A549 (cell line): ENCODE data around the gene CHST2. TPM values are rescaled to one million over a fixed set of nuclear protein-coding genes. Genes with fewer than 3 reads are reported as not detected.

Source experiments
- ATAC-seq, 2 experiments: fragments of 200-7000 bp in 1 of 2; fragments of >200 bp in 1 of 2; cut with Nextera tagmentation in 1 of 2; cut with Tn5 transposase in 1 of 2; 3 replicates each; pipeline versions ENCODE4 v1.8.0 to v1.9.1; 2018 to 2020; ENCODE audit warnings: mild to moderate bottlenecking in 1 of 2, moderate library complexity in 1 of 2
- CTCF ChIA-PET: fragments of 300-600 bp; sonication (Branson Sonifier 250); formaldehyde crosslinking; extraction: SDS; loops from one replicate; lab custom pipeline; 2021; ENCODE audit warnings: antibody characterized with exemption, inconsistent platforms; lab: Yijun Ruan, JAX
- POLR2A ChIA-PET: fragments of 350-600 bp; formaldehyde crosslinking; extraction: SDS; loops from one replicate; lab custom pipeline; 2021; ENCODE audit warnings: antibody characterized with exemption, inconsistent platforms; lab: Yijun Ruan, JAX
- DNase-seq, 2 experiments: peaks; one replicate each; pipeline versions ENCODE4 v3.0.0 to v3.0.0-alpha.2; 2011 to 2016; ENCODE audit warnings: low read depth in 1 of 2, low spot score in 1 of 2
- FAIRE-seq: peaks from 2 replicates; lab custom pipeline; 2011; peaks lifted over from hg19 to GRCh38; lab: Jason Lieb, UNC
- H3K27ac ChIP-seq, 2 experiments: fragments of >200 bp; sonication (Bioruptor Twin); formaldehyde crosslinking; 3 replicates each; pipeline ENCODE4 v1.5.1; 2016 to 2017
- H3K4me1 ChIP-seq: fragments of >200 bp; sonication (Bioruptor Twin); formaldehyde crosslinking; 3 replicates; pipeline ENCODE4 v1.6.1; 2016
- H3K4me2 ChIP-seq: fragments of >200 bp; sonication (Bioruptor Twin); formaldehyde crosslinking; 3 replicates; pipeline ENCODE4 v1.6.1; 2016
- H3K4me3 ChIP-seq: fragments of >200 bp; sonication (Bioruptor Twin); formaldehyde crosslinking; 3 replicates; pipeline ENCODE4 v1.5.1; 2016
- H3K9me3 ChIP-seq: fragments of >200 bp; sonication (Bioruptor Twin); formaldehyde crosslinking; 3 replicates; pipeline ENCODE4 v1.6.1; 2016
- BCL3 ChIP-seq: fragments of >200 bp; sonication (Bioruptor Twin); formaldehyde crosslinking; IDR thresholded peaks from 3 replicates; pipeline ENCODE4 v1.6.1; 2016
- BHLHE40 ChIP-seq: IDR thresholded peaks from 2 replicates; pipeline ENCODE4 v1.6.1; 2012; ENCODE audit warnings: low read depth, low read length, inconsistent platforms
- CBX8 ChIP-seq: fragments of 200-600 bp; sonication (generic); IDR thresholded peaks from 2 replicates; pipeline ENCODE4 v1.6.1; 2016
- CEBPB ChIP-seq, 2 experiments: fragments of >200 bp in 1 of 2; sonication (Bioruptor Twin) in 1 of 2; formaldehyde crosslinking in 1 of 2; IDR thresholded peaks; 2 replicates each; pipeline ENCODE4 v1.6.1; 2012 to 2016
- CHD4 ChIP-seq: fragments of 200-600 bp; sonication (generic); IDR thresholded peaks from 2 replicates; pipeline ENCODE4 v1.6.1; 2016; ENCODE audit warnings: antibody characterized with exemption, mild to moderate bottlenecking, borderline replicate concordance
- E2F6 ChIP-seq: IDR thresholded peaks from 2 replicates; pipeline ENCODE4 v1.6.1; 2012; ENCODE audit warnings: low read depth, borderline replicate concordance
- EHF ChIP-seq: fragments of 250-450 bp; sonication (Bioruptor Pico); IDR thresholded peaks from 2 replicates; pipeline ENCODE4 v1.5.0; 2020; ENCODE audit warnings: mild to moderate bottlenecking
- ELK1 ChIP-seq: fragments of 150-350 bp; IDR thresholded peaks from 2 replicates; pipeline ENCODE4 v1.6.1; 2014; ENCODE audit warnings: low read depth, mild to moderate bottlenecking, low read length
- EP300 ChIP-seq, 2 experiments: fragments of >200 bp; sonication (Bioruptor Twin); formaldehyde crosslinking; IDR thresholded peaks; 2 replicates in 1 of 2; 3 replicates in 1 of 2; pipeline ENCODE4 v1.6.1; 2016 to 2017
- ESRRA ChIP-seq: fragments of 150-350 bp; IDR thresholded peaks from 2 replicates; pipeline ENCODE4 v1.6.1; 2014; ENCODE audit warnings: mild to moderate bottlenecking, low read length, borderline replicate concordance
- FOSL2 ChIP-seq, 2 experiments: fragments of 450-650 bp in 1 of 2; fragments of >200 bp in 1 of 2; sonication (Bioruptor Twin) in 1 of 2; formaldehyde crosslinking; IDR thresholded peaks; 2 replicates each; pipeline versions ENCODE4 v1.5.0 to v1.6.1; 2016 to 2020; ENCODE audit warnings: mild to moderate bottlenecking in 1 of 2, moderate library complexity in 1 of 2
- FOXS1 ChIP-seq: fragments of 250-450 bp; sonication (Bioruptor Pico); IDR thresholded peaks from 2 replicates; pipeline ENCODE4 v1.5.0; 2020; ENCODE audit warnings: mild to moderate bottlenecking, moderate library complexity
- GATA3 ChIP-seq: IDR thresholded peaks from 2 replicates; pipeline ENCODE4 v1.6.1; 2012; ENCODE audit warnings: borderline replicate concordance
- HMGXB4 ChIP-seq: fragments of 250-450 bp; sonication (Bioruptor Pico); IDR thresholded peaks from 2 replicates; pipeline ENCODE4 v1.5.0; 2021; ENCODE audit warnings: mild to moderate bottlenecking, moderate library complexity, borderline replicate concordance
- HOXB13 ChIP-seq: fragments of 250-450 bp; sonication (Bioruptor Pico); IDR thresholded peaks from 2 replicates; pipeline ENCODE4 v1.5.0; 2020; ENCODE audit warnings: low read depth, mild to moderate bottlenecking, moderate library complexity
- JUN ChIP-seq, 2 experiments: fragments of >200 bp; sonication (Bioruptor Twin); formaldehyde crosslinking; IDR thresholded peaks; 2 replicates in 1 of 2; 3 replicates in 1 of 2; pipeline ENCODE4 v1.6.1; 2016 to 2017
- KDM1A ChIP-seq: fragments of 200-600 bp; sonication (generic); IDR thresholded peaks from 2 replicates; pipeline ENCODE4 v1.6.1; 2016; ENCODE audit warnings: low read depth, mild to moderate bottlenecking
- MAZ ChIP-seq: fragments of 150-350 bp; IDR thresholded peaks from 2 replicates; pipeline ENCODE4 v1.6.1; 2014; ENCODE audit warnings: antibody characterized with exemption, low read depth, low read length, borderline replicate concordance
- MYC ChIP-seq: IDR thresholded peaks from 2 replicates; pipeline ENCODE4 v1.6.1; 2012; ENCODE audit warnings: mild to moderate bottlenecking, inconsistent platforms, low read length, improper control_type of control experiment, borderline replicate concordance
- POLR2A ChIP-seq: IDR thresholded peaks from 2 replicates; pipeline ENCODE4 v1.6.1; 2012; ENCODE audit warnings: mild to moderate bottlenecking, low read length
- POLR2AphosphoS2 ChIP-seq: conservative IDR thresholded peaks from 2 replicates; pipeline ENCODE4 v1.6.1; 2012; ENCODE audit warnings: low read length, improper control_type of control experiment, inconsistent platforms
- RAD21 ChIP-seq, 2 experiments: fragments of >200 bp in 1 of 2; sonication (Bioruptor Twin) in 1 of 2; formaldehyde crosslinking in 1 of 2; IDR thresholded peaks in 1 of 2; conservative IDR thresholded peaks in 1 of 2; 2 replicates in 1 of 2; 3 replicates in 1 of 2; pipeline ENCODE4 v1.6.1; 2012 to 2018; ENCODE audit warnings: inconsistent platforms in 1 of 2
- RFX5 ChIP-seq: fragments of 450-650 bp; IDR thresholded peaks from 2 replicates; pipeline ENCODE4 v1.7.1; 2014; ENCODE audit warnings: antibody characterized with exemption, mild to moderate bottlenecking, moderate library complexity
- SMC3 ChIP-seq: fragments of >200 bp; sonication (Bioruptor Twin); formaldehyde crosslinking; IDR thresholded peaks from 3 replicates; pipeline ENCODE4 v1.6.1; 2018; ENCODE audit warnings: inconsistent platforms
- SREBF2 ChIP-seq: fragments of 450-650 bp; IDR thresholded peaks from 2 replicates; pipeline ENCODE4 v1.6.1; 2014; ENCODE audit warnings: mild to moderate bottlenecking, moderate library complexity
- TFCP2L1 ChIP-seq: fragments of 250-450 bp; sonication (Bioruptor Pico); IDR thresholded peaks from 2 replicates; pipeline ENCODE4 v1.5.0; 2021; ENCODE audit warnings: mild to moderate bottlenecking
- USF2 ChIP-seq: fragments of 450-650 bp; IDR thresholded peaks from 2 replicates; pipeline ENCODE4 v1.6.1; 2014; ENCODE audit warnings: antibody characterized with exemption
- ZC3H11A ChIP-seq: fragments of 450-650 bp; IDR thresholded peaks from 2 replicates; pipeline ENCODE4 v1.6.1; 2014; ENCODE audit warnings: antibody characterized with exemption, mild to moderate bottlenecking
- ZNF302 ChIP-seq: fragments of 250-450 bp; sonication (Bioruptor Pico); IDR thresholded peaks from 2 replicates; pipeline ENCODE4 v1.9.0; 2021; ENCODE audit warnings: inconsistent platforms, mild to moderate bottlenecking, moderate library complexity
- WGBS: methylation state at CpG from one replicate; pipeline ENCODE4 v1.1.6; 2017; ENCODE audit errors: missing lambda C conversion rate; 5-methylcytosine and 5-hydroxymethylcytosine counted together
- polyA plus RNA-seq, 4 experiments: library from polyadenylated mRNA; depleted of rRNA in 3 of 4; stranded (reverse); fragments of >200 nt; fragmentation: RNase III in 1 of 4; extraction: RNeasy Plus Mini Kit Qiagen cat#74134 plus additional on column Dnase treatment in 1 of 4; gene quantifications; 2 replicates in 3 of 4; 3 replicates in 1 of 4; pipeline ENCODE4 v1.2.3, GENCODE V29; 2011 to 2017

Gene CHST2
- polyA plus RNA-seq, 2 of the 4 experiments (the other 2 are of a cell fraction) = 0.04 to 0.26 TPM

- POLR2A ChIA-PET = no interaction called here
- ATAC-seq = no peak
- WGBS = 6% methylated on average over 1 of the region's 1 CpG
- no peak for DNase-seq
- no peaks in the 10 kb centered on the region; the same call in 2 of the 3 replicates for H3K9me3 ChIP-seq
- CTCF ChIA-PET = no interaction called here
- FAIRE-seq = no peak
- no peak overlapping the region for H3K4me2 ChIP-seq
- H3K27ac ChIP-seq = no peak overlapping the region
- no peak overlapping the region for H3K4me3 ChIP-seq
- no peaks in the 10 kb centered on the region for H3K4me1 ChIP-seq
- TF ChIP-seq FOSL2 (IDR thresholded peaks at IDR 0.05) (no peak), FOSL2 (CRISPR knock-in tag; IDR thresholded peaks at IDR 0.05) (no peak), MAZ (no peak), ZNF302 (no peak)
These were observed 27.4 kb upstream of the CHST2 start for GRCh38 chr3:143092191-143092590.

- Histone ChIP-seq H3K27ac (no peak overlapping the region), H3K9me3 (no peaks in the 10 kb centered on the region; the same call in 2 of the 3 replicates), H3K4me2 (no peak overlapping the region), H3K4me1 (no peaks in the 10 kb centered on the region), H3K4me3 (no peak overlapping the region)
- 24% methylated on average over 2 of the region's 2 CpGs for WGBS
- TF ChIP-seq JUN (IDR thresholded peaks at IDR 0.05) = no peak
- TF ChIP-seq HMGXB4 (CRISPR knock-in tag) = no peak
- no peak for TF ChIP-seq RAD21 (conservative IDR thresholded peaks at IDR 0.05 in 1 of 2, IDR thresholded peaks at IDR 0.05 in 1 of 2)
- no peak for TF ChIP-seq POLR2AphosphoS2
- no peak for TF ChIP-seq FOXS1 (CRISPR knock-in tag)
- no peak for TF ChIP-seq RFX5
- TF ChIP-seq BCL3 = no peak
- no peak for TF ChIP-seq KDM1A
- no peak for TF ChIP-seq FOSL2 (IDR thresholded peaks at IDR 0.05)
- no peak for TF ChIP-seq FOSL2 (CRISPR knock-in tag; IDR thresholded peaks at IDR 0.05)
- no peak for TF ChIP-seq HOXB13 (CRISPR knock-in tag)
- TF ChIP-seq E2F6 = no peak
- TF ChIP-seq CBX8 = no peak
- TF ChIP-seq CEBPB (IDR thresholded peaks at IDR 0.05) = no peak
- no peak for TF ChIP-seq SREBF2
- TF ChIP-seq ESRRA = no peak
- no peak for TF ChIP-seq ZC3H11A
- no peak for TF ChIP-seq EHF
- ChIA-PET CTCF (no interaction called here), POLR2A (no interaction called here)
- ATAC-seq = no peak
- DNase-seq = no peak
- no peak for FAIRE-seq
These were observed 23.8 kb upstream of the CHST2 start for GRCh38 chr3:143095813-143096212.

GRCh38 chr3:143098032-143098764, 21.4 kb upstream of the CHST2 start:
- DNase-seq = no peak
- Histone ChIP-seq H3K9me3 (no peaks in the 10 kb centered on the region; the same call in 2 of the 3 replicates), H3K4me1 (no peaks in the 10 kb centered on the region), H3K4me3 (no peak overlapping the region), H3K27ac (no peak overlapping the region), H3K4me2 (no peak overlapping the region)
- FAIRE-seq = no peak
- TF ChIP-seq ZNF302 = no peak
- TF ChIP-seq MYC = no peak
- TF ChIP-seq POLR2A = no peak
- TF ChIP-seq JUN (IDR thresholded peaks at IDR 0.05) = no peak
- no peak for TF ChIP-seq CHD4
- TF ChIP-seq ELK1 = no peak
- TF ChIP-seq USF2 = no peak
- no peak for TF ChIP-seq BHLHE40
- no peak for TF ChIP-seq GATA3
- TF ChIP-seq CEBPB (IDR thresholded peaks at IDR 0.05) = no peak
- no peak for TF ChIP-seq SMC3
- no peak for TF ChIP-seq FOXS1 (CRISPR knock-in tag)
- TF ChIP-seq TFCP2L1 (CRISPR knock-in tag) = no peak
- no peak for TF ChIP-seq EP300 (IDR thresholded peaks at IDR 0.05)
- POLR2A ChIA-PET = no interaction called here
- no peak for ATAC-seq
- 37% methylated on average over 5 of the region's 5 CpGs for WGBS
- CTCF ChIA-PET = interaction anchor here (1.5 kb wide), 1 partner anchor 11 kb away, joined by 3 read pairs; no protein-coding TSS in a partner anchor
